GM12892 (cell line): ENCODE measurements around the gene HMGXB3.

Source experiments
- POLR2A ChIP-seq: IDR thresholded peaks from 2 replicates; pipeline ENCODE4 v1.6.1; 2011; ENCODE audit warnings: low read depth, low read length, control low read depth
- TAF1 ChIP-seq: IDR thresholded peaks from 2 replicates; pipeline ENCODE4 v1.6.1; 2011; ENCODE audit warnings: low read depth, mild to moderate bottlenecking, control low read depth, low read length, borderline replicate concordance

- TF ChIP-seq TAF1: no peak
- no peak for TF ChIP-seq POLR2A
Measured at GRCh38 chr5:150016537-150016936, 16.0 kb downstream of the HMGXB3 start.
